WTC11 (cell line): ENCODE results near the gene KCTD20. TPM values are rescaled to one million over a fixed set of nuclear protein-coding genes. Genes with fewer than 3 reads are reported as not detected.

Experiments used
- ATAC-seq: fragments of 200-7000 bp; cut with Tn5 transposase; 2 replicates; pipeline ENCODE4 v1.10.0; 2021; ENCODE audit warnings: mild to moderate bottlenecking, moderate library complexity
- CTCF ChIA-PET: fragments of 300-600 bp; sonication (Branson Sonifier 250); formaldehyde crosslinking; loops from one replicate; lab custom pipeline; 2021; ENCODE audit warnings: antibody characterized with exemption; lab: Charles Lee
- POLR2A ChIA-PET: fragments of 350-600 bp; sonication (Branson Sonifier 250); formaldehyde crosslinking; loops from one replicate; lab custom pipeline; 2021; ENCODE audit warnings: antibody characterized with exemption; lab: Charles Lee
- DNase-seq: peaks from one replicate; pipeline ENCODE4 v3.0.0; 2021; ENCODE audit warnings: low spot score
- H3K27ac Mint-ChIP-seq: 2 replicates; pipeline ENCODE4 v1.8.0; 2021; ENCODE audit warnings: mixed read lengths
- H3K27me3 Mint-ChIP-seq: 2 replicates; pipeline ENCODE4 v1.8.0; 2021; ENCODE audit warnings: low read depth, mild to moderate bottlenecking, moderate library complexity, mixed read lengths
- H3K36me3 Mint-ChIP-seq: 2 replicates; pipeline ENCODE4 v1.8.0; 2021; ENCODE audit warnings: mixed read lengths
- H3K4me1 Mint-ChIP-seq: 2 replicates; pipeline ENCODE4 v1.8.0; 2022; ENCODE audit warnings: mixed read lengths
- H3K4me3 Mint-ChIP-seq: 2 replicates; pipeline ENCODE4 v1.8.0; 2021; ENCODE audit warnings: mild to moderate bottlenecking, moderate library complexity, mixed read lengths
- H3K9me3 Mint-ChIP-seq: 2 replicates; pipeline ENCODE4 v1.8.0; 2021; ENCODE audit warnings: mixed read lengths
- ATF1 ChIP-seq: sonication (generic); formaldehyde crosslinking; IDR thresholded peaks from 2 replicates; pipeline ENCODE4 v1.8.1; 2023; ENCODE audit warnings: mild to moderate bottlenecking, moderate library complexity, missing genetic modification reagents
- CBFB ChIP-seq: sonication (generic); formaldehyde crosslinking; IDR thresholded peaks from 2 replicates; pipeline ENCODE4 v1.8.1; 2022; ENCODE audit warnings: mild to moderate bottlenecking, low read depth, missing genetic modification reagents
- EMX1 ChIP-seq: fragments of 250-450 bp; sonication (Bioruptor Pico); IDR thresholded peaks from 2 replicates; pipeline ENCODE4 v1.8.0; 2021; ENCODE audit warnings: mild to moderate bottlenecking
- ETV6 ChIP-seq: sonication (generic); formaldehyde crosslinking; IDR thresholded peaks from 2 replicates; pipeline ENCODE4 v1.8.1; 2022; ENCODE audit warnings: mild to moderate bottlenecking, missing genetic modification reagents
- FOXP1 ChIP-seq: sonication (generic); formaldehyde crosslinking; IDR thresholded peaks from 2 replicates; pipeline ENCODE4 v1.8.0; 2022; ENCODE audit warnings: missing genetic modification reagents, mild to moderate bottlenecking, moderate library complexity, borderline replicate concordance
- GABPB1 ChIP-seq: sonication (generic); formaldehyde crosslinking; IDR thresholded peaks from 2 replicates; pipeline ENCODE4 v1.8.1; 2023; ENCODE audit warnings: mild to moderate bottlenecking, missing genetic modification reagents
- GRHL2 ChIP-seq: fragments of 250-450 bp; sonication (Bioruptor Pico); IDR thresholded peaks from 2 replicates; pipeline ENCODE4 v1.8.0; 2022; ENCODE audit warnings: mild to moderate bottlenecking, moderate library complexity; ENCODE audit not compliant: insufficient replicate concordance, severe bottlenecking
- GTF2I ChIP-seq: fragments of 250-450 bp; sonication (Bioruptor Pico); conservative IDR thresholded peaks from 2 replicates; pipeline ENCODE4 v1.4.0; 2021; ENCODE audit warnings: mild to moderate bottlenecking
- JUN ChIP-seq: sonication (generic); formaldehyde crosslinking; IDR thresholded peaks from 2 replicates; pipeline ENCODE4 v1.8.0; 2023; ENCODE audit warnings: mild to moderate bottlenecking, missing genetic modification reagents
- KAT7 ChIP-seq: sonication (generic); formaldehyde crosslinking; IDR thresholded peaks from 2 replicates; pipeline ENCODE4 v1.8.1; 2023; ENCODE audit warnings: missing genetic modification reagents, mild to moderate bottlenecking, borderline replicate concordance
- MAX ChIP-seq: sonication (generic); formaldehyde crosslinking; IDR thresholded peaks from 2 replicates; pipeline ENCODE4 v1.8.0; 2022; ENCODE audit warnings: mild to moderate bottlenecking, missing genetic modification reagents
- NFE2L1 ChIP-seq: sonication (generic); formaldehyde crosslinking; IDR thresholded peaks from 2 replicates; pipeline ENCODE4 v1.8.1; 2023; ENCODE audit warnings: missing genetic modification reagents
- RORB ChIP-seq: fragments of 250-450 bp; sonication (Bioruptor Pico); IDR thresholded peaks from 2 replicates; pipeline ENCODE4 v1.9.0; 2021; ENCODE audit warnings: mild to moderate bottlenecking
- TEAD1 ChIP-seq: sonication (generic); formaldehyde crosslinking; IDR thresholded peaks from 2 replicates; pipeline ENCODE4 v1.8.0; 2022; ENCODE audit warnings: mild to moderate bottlenecking, missing genetic modification reagents
- TP53 ChIP-seq: sonication (generic); formaldehyde crosslinking; IDR thresholded peaks from 2 replicates; pipeline ENCODE4 v1.8.1; 2023; ENCODE audit warnings: mild to moderate bottlenecking, missing genetic modification reagents
- ZNF121 ChIP-seq: sonication (generic); formaldehyde crosslinking; IDR thresholded peaks from 2 replicates; pipeline ENCODE4 v1.8.0; 2023; ENCODE audit warnings: missing genetic modification reagents
- ZNF263 ChIP-seq: sonication (generic); formaldehyde crosslinking; IDR thresholded peaks from 2 replicates; pipeline ENCODE4 v1.8.1; 2022; ENCODE audit warnings: low read depth, mild to moderate bottlenecking, moderate library complexity, missing genetic modification reagents
- ZNF281 ChIP-seq: sonication (generic); formaldehyde crosslinking; IDR thresholded peaks from 2 replicates; pipeline ENCODE4 v1.8.0; 2023; ENCODE audit warnings: mild to moderate bottlenecking, missing genetic modification reagents
- ZNF425 ChIP-seq: fragments of 250-450 bp; sonication (Bioruptor Pico); conservative IDR thresholded peaks from 2 replicates; pipeline ENCODE4 v1.9.0; 2021; ENCODE audit warnings: mild to moderate bottlenecking
- ZNF671 ChIP-seq: fragments of 250-450 bp; sonication (Bioruptor Pico); IDR thresholded peaks from 2 replicates; pipeline ENCODE4 v1.8.0; 2021; ENCODE audit warnings: mild to moderate bottlenecking
- total RNA-seq: library from RNA; stranded (reverse); gene quantifications from 3 replicates; pipeline ENCODE4 v1.2.3, GENCODE V29; 2021
- TF ChIP-seq, protein P1 (sequence below): fragments of 250-450 bp; sonication (Bioruptor Pico); IDR thresholded peaks from 2 replicates; pipeline ENCODE4 v1.8.0; 2021; ENCODE audit warnings: mild to moderate bottlenecking
- TF ChIP-seq, protein P2 (sequence below): sonication (generic); formaldehyde crosslinking; IDR thresholded peaks from 2 replicates; pipeline ENCODE4 v1.8.0; 2023; ENCODE audit warnings: missing genetic modification reagents
- TF ChIP-seq, protein P3 (sequence below): fragments of 250-450 bp; sonication (Bioruptor Pico); IDR thresholded peaks from 2 replicates; pipeline ENCODE4 v1.9.0; 2021; ENCODE audit warnings: moderate library complexity, mild to moderate bottlenecking, inconsistent platforms, borderline replicate concordance
- TF ChIP-seq, protein P4 (sequence below): sonication (generic); formaldehyde crosslinking; IDR thresholded peaks from 2 replicates; pipeline ENCODE4 v1.8.1; 2022; ENCODE audit warnings: low read depth, missing genetic modification reagents, borderline replicate concordance

Gene KCTD20
- total RNA-seq, 1 experiment from 2014 or later, result 26.7 TPM

GRCh38 chr6:36515844-36516243 lies 73.0 kb downstream of the KCTD20 start (continued):
- TF ChIP-seq ZNF263 (CRISPR knock-in tag), result no peak
- no peak for TF ChIP-seq EMX1
- no peak for TF ChIP-seq KAT7
- no peak for TF ChIP-seq ZNF121 (CRISPR knock-in tag)
- no peak for TF ChIP-seq GABPB1 (CRISPR knock-in tag)
- no peak for TF ChIP-seq GRHL2 (CRISPR knock-in tag)
- TF ChIP-seq, protein P1, sequence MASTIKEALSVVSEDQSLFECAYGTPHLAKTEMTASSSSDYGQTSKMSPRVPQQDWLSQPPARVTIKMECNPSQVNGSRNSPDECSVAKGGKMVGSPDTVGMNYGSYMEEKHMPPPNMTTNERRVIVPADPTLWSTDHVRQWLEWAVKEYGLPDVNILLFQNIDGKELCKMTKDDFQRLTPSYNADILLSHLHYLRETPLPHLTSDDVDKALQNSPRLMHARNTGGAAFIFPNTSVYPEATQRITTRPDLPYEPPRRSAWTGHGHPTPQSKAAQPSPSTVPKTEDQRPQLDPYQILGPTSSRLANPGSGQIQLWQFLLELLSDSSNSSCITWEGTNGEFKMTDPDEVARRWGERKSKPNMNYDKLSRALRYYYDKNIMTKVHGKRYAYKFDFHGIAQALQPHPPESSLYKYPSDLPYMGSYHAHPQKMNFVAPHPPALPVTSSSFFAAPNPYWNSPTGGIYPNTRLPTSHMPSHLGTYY (CRISPR knock-in tag), result no peak

- no peak for TF ChIP-seq ZNF281
- TF ChIP-seq ZNF425 (CRISPR knock-in tag), result no peak
- TF ChIP-seq, protein P2, sequence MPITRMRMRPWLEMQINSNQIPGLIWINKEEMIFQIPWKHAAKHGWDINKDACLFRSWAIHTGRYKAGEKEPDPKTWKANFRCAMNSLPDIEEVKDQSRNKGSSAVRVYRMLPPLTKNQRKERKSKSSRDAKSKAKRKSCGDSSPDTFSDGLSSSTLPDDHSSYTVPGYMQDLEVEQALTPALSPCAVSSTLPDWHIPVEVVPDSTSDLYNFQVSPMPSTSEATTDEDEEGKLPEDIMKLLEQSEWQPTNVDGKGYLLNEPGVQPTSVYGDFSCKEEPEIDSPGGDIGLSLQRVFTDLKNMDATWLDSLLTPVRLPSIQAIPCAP (CRISPR knock-in tag), result no peak
- TF ChIP-seq ZNF121 (CRISPR knock-in tag), result no peak
- TF ChIP-seq GTF2I (CRISPR knock-in tag), result no peak
- DNase-seq (no peak), ATAC-seq (no peak)
- H3K9me3 Mint-ChIP-seq, result no peaks in the 10 kb centered on the region
- ChIA-PET CTCF (interaction anchor here (0.6 to 0.7 kb wide), 2 partner anchors 63 to 459 kb away, joined by 3 read pairs; no protein-coding TSS in a partner anchor), POLR2A (no interaction called here)
- H3K4me1 Mint-ChIP-seq, result no peaks in the 10 kb centered on the region
- H3K36me3 Mint-ChIP-seq, result peaks cover 43% of the 10 kb centered on the region
- H3K27ac Mint-ChIP-seq, result no peak overlapping the region
- no peaks in the 10 kb centered on the region for H3K27me3 Mint-ChIP-seq
- no peak overlapping the region for H3K4me3 Mint-ChIP-seq
Observed at GRCh38 chr6:36516559-36516958, 73.8 kb downstream of the KCTD20 start.

DNA sequence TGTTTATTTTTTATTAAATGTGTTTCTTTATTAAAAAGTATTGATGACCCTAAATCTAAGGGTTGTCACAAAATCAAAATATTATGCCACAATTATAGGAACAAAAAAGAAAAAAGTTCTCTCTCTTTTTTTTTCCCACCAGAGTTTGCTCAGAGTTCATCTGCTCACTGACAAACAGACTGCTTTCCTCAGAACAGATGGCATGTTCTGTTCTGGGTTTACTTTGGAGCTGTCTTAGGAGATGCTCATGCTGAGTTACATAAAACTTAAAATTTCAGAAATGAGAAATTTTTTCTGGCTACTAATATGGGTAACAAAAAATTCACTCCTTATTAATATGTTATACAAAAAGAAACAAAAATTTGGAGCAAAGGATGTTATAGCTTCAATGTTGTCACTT lies 74.2 kb downstream of the KCTD20 start:
- CTCF ChIA-PET, result no interaction called here
- peaks cover 42% of the 10 kb centered on the region for H3K36me3 Mint-ChIP-seq
- no peak overlapping the region for H3K27ac Mint-ChIP-seq
- no peak overlapping the region for H3K4me3 Mint-ChIP-seq
- no peak for ATAC-seq
- H3K4me1 Mint-ChIP-seq, result no peaks in the 10 kb centered on the region
- no peaks in the 10 kb centered on the region for H3K9me3 Mint-ChIP-seq
- POLR2A ChIA-PET, result no interaction called here
- no peak for DNase-seq
- H3K27me3 Mint-ChIP-seq, result no peaks in the 10 kb centered on the region
- TF ChIP-seq RORB (CRISPR knock-in tag) (no peak), GRHL2 (CRISPR knock-in tag) (no peak), TEAD1 (CRISPR knock-in tag) (no peak), FOXP1 (CRISPR knock-in tag) (no peak), JUN (no peak), NFE2L1 (no peak), TP53 (no peak), CBFB (CRISPR knock-in tag) (no peak), ZNF671 (CRISPR knock-in tag) (no peak), MAX (CRISPR knock-in tag) (no peak), ATF1 (CRISPR knock-in tag) (no peak), ETV6 (CRISPR knock-in tag) (no peak), EMX1 (no peak)
- TF ChIP-seq, protein P3, sequence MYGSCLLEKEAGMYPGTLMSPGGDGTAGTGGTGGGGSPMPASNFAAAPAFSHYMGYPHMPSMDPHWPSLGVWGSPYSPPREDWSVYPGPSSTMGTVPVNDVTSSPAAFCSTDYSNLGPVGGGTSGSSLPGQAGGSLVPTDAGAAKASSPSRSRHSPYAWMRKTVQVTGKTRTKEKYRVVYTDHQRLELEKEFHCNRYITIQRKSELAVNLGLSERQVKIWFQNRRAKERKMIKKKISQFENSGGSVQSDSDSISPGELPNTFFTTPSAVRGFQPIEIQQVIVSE (CRISPR knock-in tag), result no peak
- TF ChIP-seq, protein P2 (CRISPR knock-in tag), result no peak
- TF ChIP-seq, protein P4, sequence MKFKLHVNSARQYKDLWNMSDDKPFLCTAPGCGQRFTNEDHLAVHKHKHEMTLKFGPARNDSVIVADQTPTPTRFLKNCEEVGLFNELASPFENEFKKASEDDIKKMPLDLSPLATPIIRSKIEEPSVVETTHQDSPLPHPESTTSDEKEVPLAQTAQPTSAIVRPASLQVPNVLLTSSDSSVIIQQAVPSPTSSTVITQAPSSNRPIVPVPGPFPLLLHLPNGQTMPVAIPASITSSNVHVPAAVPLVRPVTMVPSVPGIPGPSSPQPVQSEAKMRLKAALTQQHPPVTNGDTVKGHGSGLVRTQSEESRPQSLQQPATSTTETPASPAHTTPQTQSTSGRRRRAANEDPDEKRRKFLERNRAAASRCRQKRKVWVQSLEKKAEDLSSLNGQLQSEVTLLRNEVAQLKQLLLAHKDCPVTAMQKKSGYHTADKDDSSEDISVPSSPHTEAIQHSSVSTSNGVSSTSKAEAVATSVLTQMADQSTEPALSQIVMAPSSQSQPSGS (CRISPR knock-in tag), result no peak
